Right atrium auricular region (tissue), 2 donors: ENCODE data around the gene LYSMD1. TPM values are rescaled to one million over a fixed set of nuclear protein-coding genes. Genes with fewer than 3 reads are reported as not detected.

Experiments
- DNase-seq: peaks from one replicate; pipeline ENCODE4 v3.0.0-alpha.2; 2019; ENCODE audit warnings: low spot score
- H3K27ac ChIP-seq, 2 donors: fragments of 200-600 bp; sonication (generic); 1 replicate in 1 of 2; 2 replicates in 1 of 2; pipeline ENCODE4 v1.5.1; 2016 to 2019
- H3K27me3 ChIP-seq, 2 donors: fragments of 200-600 bp; sonication (generic); one replicate each; pipeline versions ENCODE4 v1.5.1 to v1.6.0; 2017 to 2019
- H3K36me3 ChIP-seq: fragments of 200-600 bp; sonication (generic); one replicate; pipeline ENCODE4 v1.5.1; 2016
- H3K4me1 ChIP-seq, 2 donors: fragments of 200-600 bp; sonication (generic); one replicate each; pipeline versions ENCODE4 v1.5.1 to v1.6.0; 2017 to 2019
- H3K4me3 ChIP-seq, 2 donors: fragments of 200-600 bp; sonication (generic); 1 replicate in 1 of 2; 2 replicates in 1 of 2; pipeline ENCODE4 v1.5.1; 2017 to 2019; ENCODE audit warnings: mild to moderate bottlenecking in 1 of 2, moderate library complexity in 1 of 2
- H3K9me3 ChIP-seq, 2 donors: fragments of 200-600 bp; sonication (generic); one replicate each; pipeline ENCODE4 v1.5.1; 2019
- total RNA-seq, 2 donors: library from RNA; depleted of rRNA; stranded (reverse); fragments of >200 nt; gene quantifications; one replicate each; pipeline ENCODE4 v1.1.0, GENCODE V29; 2016
- TF ChIP-seq, protein P1 (sequence below), 2 donors: fragments of 200-600 bp; sonication (generic); IDR thresholded peaks; one replicate each; pipeline ENCODE4 v1.5.1; 2019; ENCODE audit warnings: antibody characterized with exemption in 2 of 2

LYSMD1 gene
- total RNA-seq, 2 donors from 2014 or later: 14.6 to 16.1 TPM

DNA sequence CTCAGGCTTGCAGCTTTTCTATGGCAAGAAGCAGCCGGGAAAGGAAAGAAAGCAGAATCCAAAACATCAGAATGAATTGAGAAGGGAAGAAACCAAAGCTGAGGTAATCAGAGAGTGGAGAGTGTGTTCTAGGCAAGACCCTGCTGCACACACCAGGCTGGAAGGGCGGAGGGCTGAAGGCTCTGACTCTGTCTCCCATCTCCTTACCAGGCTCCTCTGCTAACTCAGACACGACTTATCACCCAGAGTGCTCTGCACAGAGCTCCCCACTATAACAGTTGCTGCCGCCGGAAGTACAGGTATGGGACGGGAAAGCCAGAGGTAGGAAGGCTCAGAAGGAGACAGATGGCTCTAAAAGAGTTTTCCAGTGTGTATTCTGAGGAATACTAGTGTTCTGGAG is 1.4 kb upstream of the LYSMD1 start:
- H3K4me1 ChIP-seq: peaks cover 0 to 31% of the 10 kb centered on the region in 2 donors
- peak overlapping the region in 1 of 2 donors; percentile 81 for H3K4me3 ChIP-seq
- H3K27me3 ChIP-seq: no peaks in the 10 kb centered on the region
- DNase-seq: no peak
- no peaks in the 10 kb centered on the region for H3K9me3 ChIP-seq
- TF ChIP-seq, protein P1, sequence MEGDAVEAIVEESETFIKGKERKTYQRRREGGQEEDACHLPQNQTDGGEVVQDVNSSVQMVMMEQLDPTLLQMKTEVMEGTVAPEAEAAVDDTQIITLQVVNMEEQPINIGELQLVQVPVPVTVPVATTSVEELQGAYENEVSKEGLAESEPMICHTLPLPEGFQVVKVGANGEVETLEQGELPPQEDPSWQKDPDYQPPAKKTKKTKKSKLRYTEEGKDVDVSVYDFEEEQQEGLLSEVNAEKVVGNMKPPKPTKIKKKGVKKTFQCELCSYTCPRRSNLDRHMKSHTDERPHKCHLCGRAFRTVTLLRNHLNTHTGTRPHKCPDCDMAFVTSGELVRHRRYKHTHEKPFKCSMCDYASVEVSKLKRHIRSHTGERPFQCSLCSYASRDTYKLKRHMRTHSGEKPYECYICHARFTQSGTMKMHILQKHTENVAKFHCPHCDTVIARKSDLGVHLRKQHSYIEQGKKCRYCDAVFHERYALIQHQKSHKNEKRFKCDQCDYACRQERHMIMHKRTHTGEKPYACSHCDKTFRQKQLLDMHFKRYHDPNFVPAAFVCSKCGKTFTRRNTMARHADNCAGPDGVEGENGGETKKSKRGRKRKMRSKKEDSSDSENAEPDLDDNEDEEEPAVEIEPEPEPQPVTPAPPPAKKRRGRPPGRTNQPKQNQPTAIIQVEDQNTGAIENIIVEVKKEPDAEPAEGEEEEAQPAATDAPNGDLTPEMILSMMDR (IDR thresholded peaks at IDR 0.05): no peak
- no peak overlapping the region for H3K27ac ChIP-seq
- H3K36me3 ChIP-seq: peaks cover 17% of the 10 kb centered on the region

DNA sequence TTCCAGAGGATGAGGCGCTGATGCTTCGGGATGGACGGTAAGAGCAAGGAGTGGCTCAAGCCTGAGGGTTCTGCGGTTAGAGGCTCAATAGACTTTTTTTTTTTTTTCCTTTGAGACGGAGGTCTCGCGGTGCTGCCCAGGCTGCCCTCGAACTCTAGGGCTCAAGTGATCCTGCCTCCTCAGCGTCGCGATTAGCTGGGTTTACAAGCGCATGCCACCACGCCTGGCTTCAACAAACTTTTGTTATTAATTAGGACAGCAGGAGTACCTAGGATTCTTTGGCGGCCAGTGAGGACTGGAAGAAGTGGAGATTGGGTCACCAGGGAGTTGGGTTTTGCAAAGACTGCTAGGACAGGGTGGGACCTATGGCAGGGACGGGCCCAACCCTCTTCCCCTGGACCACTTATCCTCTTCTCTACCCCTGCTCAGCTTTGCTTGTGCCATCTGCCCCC is 829 bp upstream of the LYSMD1 start:
- TF ChIP-seq, protein P1 (IDR thresholded peaks at IDR 0.05): no peak
- Histone ChIP-seq H3K4me3 (peak overlapping the region; percentile 50 to 81), H3K36me3 (peaks cover 20% of the 10 kb centered on the region), H3K4me1 (peaks cover 0 to 31% of the 10 kb centered on the region in 2 donors), H3K27me3 (no peaks in the 10 kb centered on the region), H3K9me3 (no peaks in the 10 kb centered on the region), H3K27ac (peak overlapping the region; percentile 92 to 95)
- no peak for DNase-seq

DNA sequence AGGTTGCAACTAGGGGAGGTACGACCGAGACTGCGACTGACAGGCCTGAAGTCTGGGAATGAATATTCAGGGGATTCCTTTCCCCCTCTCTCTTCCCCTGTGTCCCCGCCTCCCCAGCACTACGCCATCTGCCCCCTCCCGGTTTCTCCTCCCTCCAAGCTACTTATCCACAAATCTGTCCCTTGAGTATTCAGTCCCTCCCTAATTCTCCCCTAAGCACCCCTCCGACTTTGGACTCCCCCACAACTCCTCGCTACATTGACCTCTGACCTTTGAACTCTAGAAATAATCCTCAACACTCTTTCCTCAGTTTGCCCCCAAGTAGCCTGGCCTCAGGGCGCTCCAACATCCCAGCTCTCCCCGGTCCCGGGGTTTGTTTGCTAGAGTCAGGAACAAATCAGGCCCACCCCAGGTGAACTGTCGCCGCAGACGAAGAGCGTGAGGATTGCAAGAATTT is 393 bp downstream of the LYSMD1 start:
- Histone ChIP-seq H3K27ac (peak overlapping the region; percentile 92 to 95), H3K27me3 (no peaks in the 10 kb centered on the region), H3K36me3 (peaks cover 22% of the 10 kb centered on the region), H3K4me1 (peaks cover 0 to 35% of the 10 kb centered on the region in 2 donors), H3K9me3 (no peaks in the 10 kb centered on the region), H3K4me3 (peak overlapping the region; percentile 50 to 81)
- TF ChIP-seq, protein P1 (IDR thresholded peaks at IDR 0.05): no peak
- no peak for DNase-seq

DNA sequence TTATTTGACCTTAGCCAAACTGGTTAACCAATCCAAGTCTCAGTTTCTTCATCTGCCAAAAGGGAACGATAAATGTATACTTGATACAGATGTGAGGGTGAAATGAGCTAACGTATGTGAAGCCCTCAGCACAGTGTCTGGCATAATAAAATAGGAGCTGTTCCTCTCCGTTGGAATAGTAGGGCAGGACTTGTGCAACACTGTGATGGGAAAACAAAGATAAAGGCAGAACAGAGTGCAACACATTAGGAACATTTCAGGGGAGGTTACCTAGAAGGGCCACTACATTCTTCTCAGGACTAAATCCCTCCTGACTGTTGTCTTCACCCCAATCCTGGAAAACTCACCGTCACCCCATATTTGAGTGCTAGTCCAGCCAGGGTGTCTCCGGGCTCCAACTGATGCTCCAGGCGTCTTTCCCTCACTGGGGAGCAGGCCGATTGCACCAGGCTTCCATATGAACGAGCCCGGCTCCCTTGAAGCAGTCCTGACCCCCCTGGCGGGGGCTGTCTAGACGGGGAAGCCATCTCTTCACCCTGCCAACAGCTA is 896 bp downstream of the LYSMD1 start:
- Histone ChIP-seq H3K4me3 (peak overlapping the region; percentile 50 to 81), H3K27me3 (no peaks in the 10 kb centered on the region), H3K4me1 (peaks cover 0 to 35% of the 10 kb centered on the region in 2 donors), H3K27ac (peak overlapping the region; percentile 92 to 95), H3K36me3 (peaks cover 23% of the 10 kb centered on the region), H3K9me3 (no peaks in the 10 kb centered on the region)
- TF ChIP-seq, protein P1 (IDR thresholded peaks at IDR 0.05): no peak
- DNase-seq: no peak

DNA sequence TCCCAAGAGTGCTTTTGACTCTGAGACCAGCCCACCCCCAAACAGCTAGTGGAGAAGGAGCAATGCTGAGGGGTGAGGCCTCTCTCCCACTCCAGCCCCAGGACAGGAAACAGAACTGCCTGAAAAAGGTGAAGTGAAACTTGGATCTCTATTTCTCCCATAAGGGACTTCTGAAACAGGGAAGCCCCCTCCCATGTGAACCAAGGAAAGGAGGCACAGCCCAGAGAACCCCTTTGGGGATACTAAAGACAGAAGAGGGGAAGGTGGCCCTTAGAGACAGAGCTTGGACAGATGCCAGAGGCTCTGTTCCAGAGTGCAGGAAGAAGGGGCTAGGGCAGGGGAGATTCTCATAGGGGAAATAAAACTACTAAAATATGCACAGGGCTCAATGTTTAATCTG is 6.3 kb downstream of the LYSMD1 start:
- Histone ChIP-seq H3K36me3 (peaks cover 30% of the 10 kb centered on the region), H3K27me3 (no peaks in the 10 kb centered on the region), H3K4me1 (peaks cover 0 to 15% of the 10 kb centered on the region in 2 donors), H3K4me3 (no peak overlapping the region), H3K9me3 (no peaks in the 10 kb centered on the region), H3K27ac (no peak overlapping the region)
- no peak for DNase-seq
- TF ChIP-seq, protein P1 (IDR thresholded peaks at IDR 0.05): no peak
